Type B pancreatic cell (in vitro differentiated cells): ENCODE results near the gene CBFA2T3. TPM values are rescaled to one million over a fixed set of nuclear protein-coding genes. Genes with fewer than 3 reads are reported as not detected.

Source experiments
- DNase-seq: peaks from one replicate; pipeline ENCODE4 v3.0.0; 2021; ENCODE audit warnings: mixed read lengths; ENCODE audit not compliant: unreplicated experiment; ENCODE audit errors: extremely low spot score
- H3K27ac Mint-ChIP-seq: 2 replicates; pipeline ENCODE4 v1.8.0; 2021; ENCODE audit warnings: mild to moderate bottlenecking, mixed read lengths
- H3K27me3 Mint-ChIP-seq: 2 replicates; pipeline ENCODE4 v1.8.0; 2021; ENCODE audit warnings: mixed read lengths
- H3K36me3 Mint-ChIP-seq: 2 replicates; pipeline ENCODE4 v1.8.0; 2021; ENCODE audit warnings: mixed read lengths
- H3K4me1 Mint-ChIP-seq: one replicate; pipeline ENCODE4 v1.8.0; 2021; ENCODE audit warnings: mixed read lengths; ENCODE audit not compliant: unreplicated experiment
- H3K4me3 Mint-ChIP-seq: 2 replicates; pipeline ENCODE4 v1.8.0; 2021; ENCODE audit warnings: mild to moderate bottlenecking, mixed read lengths
- H3K9me3 Mint-ChIP-seq: 2 replicates; pipeline ENCODE4 v1.8.0; 2021; ENCODE audit warnings: mixed read lengths
- CTCF ChIP-seq: fragments of 200-600 bp; sonication (generic); conservative IDR thresholded peaks from 2 replicates; pipeline ENCODE4 v1.5.0; 2021; ENCODE audit warnings: antibody characterized with exemption, mild to moderate bottlenecking
- total RNA-seq: library from RNA; stranded (reverse); gene quantifications from 2 replicates; pipeline ENCODE4 v1.2.1, GENCODE V29; 2021; ENCODE audit warnings: low replicate concordance

CBFA2T3 gene
- total RNA-seq, 1 donor from 2014 or later, result 8.9 TPM

- Mint-ChIP-seq H3K27me3 (peaks cover 59% of the 10 kb centered on the region), H3K27ac (no peak overlapping the region), H3K9me3 (no peaks in the 10 kb centered on the region), H3K4me1 (no peaks in the 10 kb centered on the region), H3K4me3 (no peak overlapping the region), H3K36me3 (no peaks in the 10 kb centered on the region)
- no peak for DNase-seq
- no peak for TF ChIP-seq CTCF
Measured at GRCh38 chr16:88943131-88943664, 33.8 kb downstream of the CBFA2T3 start.

DNA sequence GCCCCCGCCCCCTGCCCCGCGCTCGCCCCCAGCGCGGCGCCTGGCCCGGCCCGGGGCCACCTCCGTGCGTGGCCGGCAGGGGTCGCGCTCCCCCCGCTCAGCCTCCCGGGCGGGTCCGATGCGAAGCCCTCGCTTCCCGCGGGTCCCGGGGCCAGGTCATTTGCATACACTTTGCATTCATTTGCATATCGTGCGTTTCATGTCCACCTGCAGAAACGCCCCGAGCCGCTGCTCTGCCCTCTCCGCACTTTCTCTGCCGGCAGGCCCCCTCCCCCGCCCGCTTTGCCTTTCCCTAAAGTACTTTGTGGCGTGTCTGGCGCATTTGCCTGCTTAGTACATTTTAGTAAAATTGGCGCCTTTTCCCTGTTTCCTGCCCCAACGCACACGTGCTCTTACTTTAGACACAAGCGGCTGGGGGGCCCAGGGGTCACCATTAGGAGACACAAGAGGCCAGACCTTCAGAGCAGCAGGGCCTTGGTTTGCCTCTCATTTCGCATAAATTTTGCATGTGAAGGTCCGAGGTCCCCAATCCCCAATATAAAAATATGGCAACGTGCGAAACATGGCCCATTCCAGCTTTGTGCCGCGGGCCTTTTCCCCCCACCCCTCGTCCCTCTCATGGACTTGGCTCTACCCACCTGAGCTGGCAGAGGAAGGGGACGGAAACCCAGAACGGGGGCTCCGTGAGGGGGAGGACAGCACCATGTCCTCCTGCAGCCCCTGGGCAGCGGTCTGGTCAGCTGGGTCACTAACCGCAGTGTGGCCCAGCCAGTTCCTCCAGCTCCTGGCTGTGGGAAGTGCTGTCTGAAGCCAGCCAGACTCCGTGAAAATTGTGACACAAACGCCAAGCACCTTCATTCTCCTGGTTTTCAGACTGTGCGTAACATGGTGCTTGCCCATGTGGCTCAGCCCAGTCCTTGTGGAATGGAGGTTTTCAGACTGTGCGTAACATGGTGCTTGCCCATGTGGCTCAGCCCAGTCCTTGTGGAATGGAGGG lies 34.8 kb downstream of the CBFA2T3 start:
- Mint-ChIP-seq H3K27me3 (peaks cover 49% of the 10 kb centered on the region), H3K36me3 (no peaks in the 10 kb centered on the region), H3K4me3 (peak overlapping the region; percentile 73), H3K27ac (no peak overlapping the region), H3K4me1 (no peaks in the 10 kb centered on the region), H3K9me3 (no peaks in the 10 kb centered on the region)
- DNase-seq, result no peak
- TF ChIP-seq CTCF, result peak; percentile 91

- Mint-ChIP-seq H3K27me3 (peaks cover 41% of the 10 kb centered on the region), H3K27ac (no peak overlapping the region), H3K4me3 (no peak overlapping the region), H3K36me3 (no peaks in the 10 kb centered on the region), H3K9me3 (no peaks in the 10 kb centered on the region), H3K4me1 (peaks cover 5% of the 10 kb centered on the region)
- DNase-seq, result no peak
- no peak for TF ChIP-seq CTCF
Measured at GRCh38 chr16:88940862-88941817, 35.9 kb downstream of the CBFA2T3 start.

GRCh38 chr16:88939972-88940861 lies 36.8 kb downstream of the CBFA2T3 start:
- peaks cover 5% of the 10 kb centered on the region for H3K4me1 Mint-ChIP-seq
- no peaks in the 10 kb centered on the region for H3K36me3 Mint-ChIP-seq
- no peak for TF ChIP-seq CTCF
- H3K27me3 Mint-ChIP-seq, result peaks cover 31% of the 10 kb centered on the region
- no peak for DNase-seq
- no peaks in the 10 kb centered on the region for H3K9me3 Mint-ChIP-seq
- H3K4me3 Mint-ChIP-seq, result no peak overlapping the region
- H3K27ac Mint-ChIP-seq, result no peak overlapping the region
